Nephron (organoid): ENCODE data around the gene LRP11.
A peak's percentile ranks its signal among the peaks of the same experiment; 100 is the strongest.
"Not testable (repeated sequence)": the region's sequence is repeated elsewhere in the genome, so short reads cannot be mapped to it uniquely, and the experiment has no call there.

Source experiments
- H3K27ac Mint-ChIP-seq, 3 experiments: 2 replicates each; pipeline ENCODE4 v1.8.0; 2020; ENCODE audit warnings: mixed read lengths in 3 of 3, mild to moderate bottlenecking in 2 of 3, moderate library complexity in 1 of 3
- H3K27me3 Mint-ChIP-seq: 2 replicates; pipeline ENCODE4 v1.8.0; 2021; ENCODE audit warnings: low read depth, mild to moderate bottlenecking, moderate library complexity, mixed read lengths
- H3K36me3 Mint-ChIP-seq: 2 replicates; pipeline ENCODE4 v1.8.0; 2020; ENCODE audit warnings: low read depth, mixed read lengths
- H3K4me1 Mint-ChIP-seq: 2 replicates; pipeline ENCODE4 v1.8.0; 2020; ENCODE audit warnings: mixed read lengths
- H3K4me3 Mint-ChIP-seq, 3 experiments: 2 replicates each; pipeline ENCODE4 v1.8.0; 2020; ENCODE audit warnings: mild to moderate bottlenecking in 3 of 3, mixed read lengths in 3 of 3, moderate library complexity in 2 of 3
- H3K9me3 Mint-ChIP-seq: 2 replicates; pipeline ENCODE4 v1.8.0; 2020; ENCODE audit warnings: mixed read lengths
- CTCF ChIP-seq, 3 experiments: fragments of 200-600 bp; sonication (generic); IDR thresholded peaks; one replicate each; pipeline ENCODE4 v1.5.0; 2021; ENCODE audit warnings: antibody characterized with exemption in 3 of 3; ENCODE audit not compliant: unreplicated experiment in 3 of 3

Gene LRP11

GRCh38 chr6:149852881-149853280, 11.3 kb downstream of the LRP11 start:
- no peaks in the 10 kb centered on the region for H3K9me3 Mint-ChIP-seq
- no peak overlapping the region for H3K4me3 Mint-ChIP-seq
- no peak for TF ChIP-seq CTCF (IDR thresholded peaks at IDR 0.05; ENCODE audit: unreplicated experiment in 3 of 3)
- no peaks in the 10 kb centered on the region for H3K27me3 Mint-ChIP-seq
- peaks cover 21% of the 10 kb centered on the region for H3K4me1 Mint-ChIP-seq
- H3K27ac Mint-ChIP-seq: no peak overlapping the region
- H3K36me3 Mint-ChIP-seq: peaks cover 14% of the 10 kb centered on the region

- H3K4me3 Mint-ChIP-seq: no peak overlapping the region
- peaks cover 14% of the 10 kb centered on the region for H3K36me3 Mint-ChIP-seq
- TF ChIP-seq CTCF (IDR thresholded peaks at IDR 0.05; ENCODE audit: unreplicated experiment in 3 of 3): no peak
- peaks cover 27% of the 10 kb centered on the region for H3K4me1 Mint-ChIP-seq
- no peak overlapping the region for H3K27ac Mint-ChIP-seq
- H3K27me3 Mint-ChIP-seq: no peaks in the 10 kb centered on the region
- no peaks in the 10 kb centered on the region for H3K9me3 Mint-ChIP-seq
These were observed 12.0 kb downstream of the LRP11 start for GRCh38 chr6:149852180-149852579.

DNA sequence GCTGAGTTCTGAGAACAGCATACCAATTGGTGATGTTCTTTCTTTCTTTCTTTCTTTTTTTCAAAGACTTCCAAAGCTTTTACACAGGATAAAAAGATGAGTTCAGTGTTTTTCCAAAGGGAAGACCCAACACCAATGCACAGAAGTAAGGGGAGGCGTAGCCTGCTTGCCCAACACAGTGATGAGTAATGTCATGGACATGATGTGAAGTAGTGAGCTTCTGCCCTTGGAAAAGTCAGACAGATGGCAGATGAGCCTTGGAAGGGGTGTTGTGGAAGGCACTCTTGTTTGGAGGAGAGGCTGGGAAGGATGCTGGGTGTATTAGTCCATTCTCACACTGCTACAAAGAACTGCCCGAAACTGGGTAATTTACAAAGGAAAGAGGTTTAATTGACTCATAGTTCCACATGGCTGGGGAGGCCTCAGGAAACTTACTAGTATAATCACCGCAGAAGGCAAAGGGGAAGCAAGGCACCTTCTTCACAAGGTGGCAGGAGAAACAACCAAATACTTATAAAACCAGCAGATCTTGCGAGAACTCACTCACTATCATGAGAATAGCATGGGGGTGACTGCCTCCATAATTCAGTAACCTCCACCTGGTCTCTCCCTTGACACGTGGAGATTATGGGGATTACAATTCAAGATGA, 12.6 kb downstream of the LRP11 start:
- no peak for TF ChIP-seq CTCF (IDR thresholded peaks at IDR 0.05; ENCODE audit: unreplicated experiment in 3 of 3)
- H3K9me3 Mint-ChIP-seq: no peaks in the 10 kb centered on the region
- H3K27me3 Mint-ChIP-seq: no peaks in the 10 kb centered on the region
- peaks cover 26% of the 10 kb centered on the region for H3K4me1 Mint-ChIP-seq
- peaks cover 14% of the 10 kb centered on the region for H3K36me3 Mint-ChIP-seq
- no peak overlapping the region for H3K27ac Mint-ChIP-seq
- no peak overlapping the region for H3K4me3 Mint-ChIP-seq

DNA sequence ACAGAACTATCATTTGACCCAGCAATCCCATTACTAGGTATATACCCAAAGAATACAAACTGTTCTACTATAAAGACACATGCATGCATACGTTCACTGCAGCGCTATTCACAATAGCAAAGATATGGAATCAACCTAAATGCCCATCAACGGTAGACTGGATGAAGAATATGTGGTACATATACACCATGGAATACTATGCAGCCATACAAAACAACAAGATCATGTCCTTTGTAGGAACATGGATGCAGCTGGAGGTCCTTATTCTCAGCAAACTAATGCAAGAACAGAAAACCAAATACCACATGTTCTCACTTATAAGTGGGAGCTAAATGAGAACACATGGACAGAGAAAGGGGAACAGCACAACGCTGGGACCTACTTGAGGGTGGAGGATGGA, 15.8 kb downstream of the LRP11 start:
- H3K4me3 Mint-ChIP-seq: not testable (repeated sequence)

GRCh38 chr6:149847939-149848267, 16.3 kb downstream of the LRP11 start:
- peaks cover 30% of the 10 kb centered on the region for H3K4me1 Mint-ChIP-seq
- H3K9me3 Mint-ChIP-seq: no peaks in the 10 kb centered on the region
- H3K4me3 Mint-ChIP-seq: no peak overlapping the region
- no peak overlapping the region for H3K27ac Mint-ChIP-seq
- no peaks in the 10 kb centered on the region for H3K27me3 Mint-ChIP-seq
- H3K36me3 Mint-ChIP-seq: peaks cover 19% of the 10 kb centered on the region
- TF ChIP-seq CTCF (IDR thresholded peaks at IDR 0.05; ENCODE audit: unreplicated experiment in 3 of 3): no peak

More for the DNA sequence above, 15.8 kb downstream of the LRP11 start:
- H3K27ac Mint-ChIP-seq, H3K9me3 Mint-ChIP-seq, H3K27me3 Mint-ChIP-seq: not testable (repeated sequence)
- H3K36me3 Mint-ChIP-seq: peaks cover 18% of the 10 kb centered on the region
- peaks cover 30% of the 10 kb centered on the region for H3K4me1 Mint-ChIP-seq

DNA sequence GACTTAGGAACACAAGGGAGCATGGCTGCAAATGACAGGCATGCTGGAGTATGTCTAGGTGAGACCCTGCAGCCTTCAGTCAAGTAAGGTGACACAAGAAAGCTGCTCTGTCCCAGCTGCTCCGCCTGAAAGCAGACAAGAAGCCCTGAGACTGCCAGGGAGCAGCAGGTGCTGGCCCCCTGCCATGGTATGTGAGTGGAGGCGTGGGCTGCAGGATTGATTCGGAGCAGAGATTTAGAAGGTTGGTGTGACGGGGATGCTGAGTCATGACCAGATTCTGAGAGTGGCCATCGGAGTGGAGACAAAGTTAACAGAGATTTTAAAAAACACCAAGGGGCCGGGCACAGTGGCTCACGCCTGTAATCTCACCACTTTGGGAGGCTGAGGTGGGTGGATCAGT, 17.8 kb downstream of the LRP11 start:
- no peaks in the 10 kb centered on the region for H3K9me3 Mint-ChIP-seq
- no peaks in the 10 kb centered on the region for H3K27me3 Mint-ChIP-seq
- H3K4me3 Mint-ChIP-seq: no peak overlapping the region
- TF ChIP-seq CTCF (IDR thresholded peaks at IDR 0.05; ENCODE audit: unreplicated experiment in 3 of 3): no peak
- H3K27ac Mint-ChIP-seq: peak overlapping the region in 1 of 3 experiments; percentile 30
- peaks cover 23% of the 10 kb centered on the region for H3K36me3 Mint-ChIP-seq
- peaks cover 30% of the 10 kb centered on the region for H3K4me1 Mint-ChIP-seq
